Right lobe of liver (tissue), 4 donors: ENCODE results near the gene ARX.

ENCODE experiments used
- CTCF ChIP-seq, 4 donors: fragments of 200-600 bp in 3 of 4; fragments of 450-650 bp in 1 of 4; IDR thresholded peaks; one replicate each; pipeline versions ENCODE4 v1.5.1 to v1.8.0; 2016 to 2022; ENCODE audit warnings: antibody characterized with exemption in 4 of 4, mild to moderate bottlenecking in 2 of 4
- POLR2A ChIP-seq: fragments of 450-650 bp; IDR thresholded peaks from one replicate; pipeline ENCODE4 v1.6.1; 2017; ENCODE audit warnings: antibody characterized with exemption, mild to moderate bottlenecking
- donor health status: DM: no; HTN: no; CAD: no.
- donor health status: DM: no; HTN: no; CAD: no.
- donor health status: DM: no; HTN: yes; CAD: no.

DNA sequence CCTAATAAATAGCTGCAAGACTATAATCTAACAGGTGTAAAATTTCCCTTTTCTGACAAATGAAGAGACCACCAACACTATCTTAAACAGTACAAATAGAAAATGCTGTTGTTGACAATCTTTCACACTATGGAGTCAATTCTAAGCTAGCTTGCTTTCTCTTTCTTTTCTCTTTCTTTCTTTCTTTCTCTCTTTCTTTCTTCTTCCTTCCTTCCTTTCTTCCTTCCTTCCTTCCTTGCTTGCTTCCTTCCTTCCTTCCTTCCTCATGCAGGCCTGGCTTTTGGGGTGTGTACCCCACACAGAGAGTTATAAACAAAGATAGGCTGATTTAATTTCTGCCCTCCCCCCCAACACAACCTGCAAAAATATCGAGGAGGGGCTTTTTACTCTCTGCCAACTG lies 8.1 kb upstream of the ARX start:
- no peak for TF ChIP-seq CTCF (IDR thresholded peaks at IDR 0.05)
- no peak for TF ChIP-seq POLR2A
